ENCODE data around the gene ZIC3.

The ZIC3 gene

DNA sequence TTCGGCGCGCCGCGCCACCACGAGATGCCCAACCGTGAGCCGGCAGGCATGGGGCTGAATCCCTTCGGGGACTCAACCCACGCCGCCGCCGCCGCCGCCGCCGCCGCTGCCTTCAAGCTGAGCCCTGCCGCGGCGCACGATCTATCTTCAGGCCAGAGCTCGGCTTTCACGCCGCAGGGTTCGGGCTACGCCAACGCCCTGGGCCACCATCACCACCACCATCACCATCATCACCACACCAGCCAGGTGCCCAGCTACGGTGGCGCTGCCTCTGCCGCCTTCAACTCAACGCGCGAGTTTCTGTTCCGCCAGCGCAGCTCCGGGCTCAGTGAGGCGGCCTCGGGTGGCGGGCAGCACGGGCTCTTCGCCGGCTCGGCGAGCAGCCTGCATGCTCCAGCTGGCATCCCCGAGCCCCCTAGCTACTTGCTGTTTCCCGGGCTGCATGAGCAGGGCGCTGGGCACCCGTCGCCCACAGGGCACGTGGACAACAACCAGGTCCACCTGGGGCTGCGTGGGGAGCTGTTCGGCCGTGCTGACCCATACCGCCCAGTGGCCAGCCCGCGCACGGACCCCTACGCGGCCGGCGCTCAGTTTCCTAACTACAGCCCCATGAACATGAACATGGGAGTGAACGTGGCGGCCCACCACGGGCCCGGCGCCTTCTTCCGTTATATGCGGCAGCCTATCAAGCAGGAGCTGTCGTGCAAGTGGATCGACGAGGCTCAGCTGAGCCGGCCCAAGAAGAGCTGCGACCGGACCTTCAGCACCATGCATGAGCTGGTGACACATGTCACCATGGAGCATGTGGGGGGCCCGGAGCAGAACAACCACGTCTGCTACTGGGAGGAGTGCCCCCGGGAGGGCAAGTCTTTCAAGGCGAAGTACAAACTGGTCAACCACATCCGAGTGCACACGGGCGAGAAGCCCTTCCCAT is 1.1 kb downstream of the ZIC3 start:
- no peak for DNase-seq (ENCODE audit: low read depth)
- H3K4me3 ChIP-seq (ENCODE audit: low read depth, low read length): no peak overlapping the region

DNA sequence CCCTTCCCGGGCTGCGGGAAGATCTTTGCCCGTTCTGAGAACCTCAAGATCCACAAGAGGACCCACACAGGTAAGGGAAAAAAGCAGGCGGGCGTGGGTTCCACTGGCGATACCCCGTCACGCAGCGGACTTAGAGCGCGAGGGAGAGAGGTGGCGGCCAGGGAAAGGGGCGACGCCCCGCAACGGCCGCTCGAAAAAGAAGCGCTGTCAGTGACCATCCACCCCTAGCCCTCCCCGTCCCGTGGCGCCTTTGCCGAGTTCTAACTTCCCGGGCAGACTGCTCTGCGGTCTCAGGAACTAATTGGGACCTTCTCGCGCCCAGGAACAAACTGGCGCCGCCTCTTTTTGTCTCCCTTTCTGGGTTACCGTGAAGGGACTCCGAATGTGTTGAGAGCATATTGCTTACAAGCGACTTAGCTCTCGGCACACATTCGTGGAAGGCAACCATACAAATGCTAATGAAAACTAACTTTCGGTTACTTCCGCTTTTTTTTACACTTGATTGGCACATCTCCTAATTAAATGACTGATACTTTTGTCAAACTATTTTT is 1.8 kb downstream of the ZIC3 start:
- H3K4me3 ChIP-seq (ENCODE audit: low read depth, low read length): no peak overlapping the region
- TF ChIP-seq, protein P1, sequence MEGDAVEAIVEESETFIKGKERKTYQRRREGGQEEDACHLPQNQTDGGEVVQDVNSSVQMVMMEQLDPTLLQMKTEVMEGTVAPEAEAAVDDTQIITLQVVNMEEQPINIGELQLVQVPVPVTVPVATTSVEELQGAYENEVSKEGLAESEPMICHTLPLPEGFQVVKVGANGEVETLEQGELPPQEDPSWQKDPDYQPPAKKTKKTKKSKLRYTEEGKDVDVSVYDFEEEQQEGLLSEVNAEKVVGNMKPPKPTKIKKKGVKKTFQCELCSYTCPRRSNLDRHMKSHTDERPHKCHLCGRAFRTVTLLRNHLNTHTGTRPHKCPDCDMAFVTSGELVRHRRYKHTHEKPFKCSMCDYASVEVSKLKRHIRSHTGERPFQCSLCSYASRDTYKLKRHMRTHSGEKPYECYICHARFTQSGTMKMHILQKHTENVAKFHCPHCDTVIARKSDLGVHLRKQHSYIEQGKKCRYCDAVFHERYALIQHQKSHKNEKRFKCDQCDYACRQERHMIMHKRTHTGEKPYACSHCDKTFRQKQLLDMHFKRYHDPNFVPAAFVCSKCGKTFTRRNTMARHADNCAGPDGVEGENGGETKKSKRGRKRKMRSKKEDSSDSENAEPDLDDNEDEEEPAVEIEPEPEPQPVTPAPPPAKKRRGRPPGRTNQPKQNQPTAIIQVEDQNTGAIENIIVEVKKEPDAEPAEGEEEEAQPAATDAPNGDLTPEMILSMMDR (IDR thresholded peaks at IDR 0.05; ENCODE audit: control insufficient read depth, extremely low read depth, insufficient read depth): no peak
- no peak for DNase-seq (ENCODE audit: low read depth)

More for the DNA sequence above, 1.1 kb downstream of the ZIC3 start:
- TF ChIP-seq, protein P1 (IDR thresholded peaks at IDR 0.05; ENCODE audit: control insufficient read depth, extremely low read depth, insufficient read depth): no peak

DNA sequence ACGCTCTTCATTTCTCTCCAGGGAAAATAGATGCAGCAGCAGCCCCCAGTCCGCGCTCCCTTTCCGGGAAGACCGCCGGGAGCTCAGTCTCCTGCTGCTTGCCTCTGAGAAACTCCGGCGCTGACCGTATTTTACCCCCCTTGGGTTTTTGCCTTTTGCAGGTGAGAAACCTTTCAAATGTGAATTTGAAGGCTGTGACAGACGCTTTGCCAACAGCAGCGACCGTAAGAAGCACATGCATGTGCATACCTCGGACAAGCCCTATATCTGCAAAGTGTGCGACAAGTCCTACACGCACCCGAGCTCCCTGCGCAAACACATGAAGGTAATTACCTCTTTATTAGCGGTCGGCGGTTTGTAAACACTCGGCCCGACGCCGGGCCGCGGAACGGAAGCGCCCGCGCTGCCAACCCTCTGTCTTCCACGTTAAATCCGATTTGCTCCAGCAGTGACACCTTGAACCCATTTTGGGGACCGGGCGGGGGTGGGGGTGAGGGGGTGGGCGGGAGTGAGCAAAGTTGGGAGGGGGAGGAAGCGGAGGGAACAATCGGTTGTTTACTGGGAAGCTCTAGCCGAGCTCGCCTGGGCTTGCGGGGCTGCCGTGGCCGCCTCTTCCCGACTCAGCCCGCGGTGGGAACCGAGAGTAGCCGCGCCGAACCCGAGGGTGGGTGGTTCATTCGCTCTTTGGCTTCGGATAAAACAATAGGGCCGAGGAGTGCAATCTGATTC is 3.0 kb downstream of the ZIC3 start:
- H3K4me3 ChIP-seq (ENCODE audit: low read depth, low read length): peak overlapping the region; percentile 25; the same call in 1 of the 2 replicates
- DNase-seq (ENCODE audit: low read depth): no peak

DNA sequence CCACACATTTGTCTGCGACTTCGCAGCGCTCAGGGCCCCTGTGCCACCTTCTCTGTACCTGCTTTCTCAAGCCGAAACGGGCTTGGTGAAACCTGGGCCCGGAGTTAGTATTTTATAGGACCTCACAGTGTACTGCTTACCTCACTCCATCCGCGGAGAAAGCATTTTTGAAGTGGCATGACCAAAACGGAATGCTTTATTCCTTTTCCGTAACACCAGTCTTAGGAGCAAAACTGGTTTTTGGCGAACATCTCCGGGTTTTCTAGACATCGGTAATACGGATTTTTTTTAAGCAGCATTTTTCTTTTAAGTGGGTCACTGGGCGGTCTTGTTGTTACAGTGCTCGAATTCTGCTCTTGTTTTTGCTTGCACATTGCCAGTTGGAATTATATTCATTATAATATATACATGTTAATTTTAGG is 3.6 kb downstream of the ZIC3 start:
- DNase-seq (ENCODE audit: low read depth): no peak
- TF ChIP-seq, protein P1 (IDR thresholded peaks at IDR 0.05; ENCODE audit: control insufficient read depth, extremely low read depth, insufficient read depth): no peak
- H3K4me3 ChIP-seq (ENCODE audit: low read depth, low read length): no peak overlapping the region

More for the DNA sequence above, 3.0 kb downstream of the ZIC3 start:
- TF ChIP-seq, protein P1 (IDR thresholded peaks at IDR 0.05; ENCODE audit: control insufficient read depth, extremely low read depth, insufficient read depth): no peak

DNA sequence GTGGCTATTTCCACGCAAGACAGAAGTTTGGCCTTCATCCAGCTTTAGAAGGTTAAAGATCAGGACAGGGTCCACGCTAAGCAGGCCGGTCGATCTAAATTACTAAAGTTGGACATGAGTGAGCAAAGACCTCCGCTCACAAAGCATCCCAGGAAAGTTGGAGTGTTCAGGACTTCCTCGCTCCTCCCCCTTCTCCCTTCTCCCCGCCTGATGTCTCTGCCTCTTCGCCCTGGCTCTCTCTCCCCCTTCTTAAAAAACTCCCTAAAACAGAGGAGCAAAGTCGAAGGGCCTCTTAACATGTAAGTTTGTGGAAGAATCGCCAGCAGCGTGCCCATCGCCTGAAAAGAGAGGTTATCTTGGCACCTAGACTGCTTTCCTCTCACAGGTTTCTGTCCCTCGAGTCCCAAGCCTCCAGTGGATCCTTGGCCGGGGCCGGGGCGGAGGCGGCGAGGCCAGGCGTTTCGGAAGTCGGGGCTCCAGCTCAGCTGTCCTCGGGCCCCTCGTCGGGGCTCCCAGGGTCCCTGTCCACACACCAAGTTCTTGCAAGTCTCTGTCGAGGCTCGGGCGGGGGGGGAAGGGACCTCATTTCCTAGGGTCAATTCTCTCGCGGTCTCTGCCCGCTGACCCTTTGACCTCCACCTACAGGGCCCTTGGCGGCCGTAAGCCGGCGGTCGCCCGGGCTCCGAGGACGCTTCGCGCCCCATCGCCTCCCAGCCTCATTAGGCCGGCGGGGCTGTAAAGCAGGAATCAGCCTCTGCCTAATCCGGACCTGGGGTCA is 7.6 kb downstream of the ZIC3 start:
- TF ChIP-seq, protein P1 (IDR thresholded peaks at IDR 0.05; ENCODE audit: control insufficient read depth, extremely low read depth, insufficient read depth): no peak
- no peak overlapping the region for H3K4me3 ChIP-seq (ENCODE audit: low read depth, low read length)
- DNase-seq (ENCODE audit: low read depth): no peak

DNA sequence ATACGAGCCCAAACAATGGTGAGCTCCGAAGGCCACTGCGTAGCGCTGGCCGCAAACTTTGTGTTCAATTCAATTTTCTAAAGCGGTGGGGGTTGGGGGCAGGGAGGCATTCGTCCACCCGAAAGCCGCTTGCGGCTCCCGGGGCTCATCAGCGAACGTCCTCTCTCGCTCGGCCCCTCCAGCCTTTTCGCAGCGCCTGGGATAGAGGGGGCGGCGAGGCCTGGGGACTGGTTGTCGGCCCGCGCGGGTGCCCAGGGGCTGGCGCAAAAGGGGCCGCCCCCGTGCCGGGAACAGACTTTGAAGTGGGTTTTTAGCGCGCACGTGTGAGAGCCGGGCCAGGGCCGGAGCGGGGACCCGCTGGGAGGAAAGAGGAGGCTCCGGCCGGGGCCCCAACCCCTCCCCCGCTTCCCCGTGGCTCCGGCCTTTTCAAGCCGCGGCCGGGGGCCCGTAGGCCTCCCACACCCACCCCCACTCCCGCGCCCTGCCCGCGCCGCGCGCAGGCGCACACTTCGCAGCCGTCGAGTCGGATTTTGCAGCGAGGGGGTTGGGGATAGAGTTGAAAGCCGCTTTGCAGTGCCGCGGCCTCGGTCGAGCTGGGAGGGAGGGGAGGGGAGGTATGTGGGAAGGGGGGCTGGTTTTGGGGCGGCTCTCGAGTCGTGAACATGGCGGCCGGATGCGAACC is 8.3 kb downstream of the ZIC3 start:
- TF ChIP-seq, protein P1 (IDR thresholded peaks at IDR 0.05; ENCODE audit: control insufficient read depth, extremely low read depth, insufficient read depth): no peak
- DNase-seq (ENCODE audit: low read depth): no peak
- H3K4me3 ChIP-seq (ENCODE audit: low read depth, low read length): no peak overlapping the region
